GM12872 (cell line): ENCODE measurements around the gene STIM2.

ENCODE experiments used
- TF ChIP-seq, protein P1 (sequence below): IDR thresholded peaks from 3 replicates; pipeline ENCODE4 v1.5.1; 2011; ENCODE audit warnings: low read depth, mild to moderate bottlenecking, low read length, moderate library complexity; ENCODE audit not compliant: insufficient read depth

The STIM2 gene

DNA sequence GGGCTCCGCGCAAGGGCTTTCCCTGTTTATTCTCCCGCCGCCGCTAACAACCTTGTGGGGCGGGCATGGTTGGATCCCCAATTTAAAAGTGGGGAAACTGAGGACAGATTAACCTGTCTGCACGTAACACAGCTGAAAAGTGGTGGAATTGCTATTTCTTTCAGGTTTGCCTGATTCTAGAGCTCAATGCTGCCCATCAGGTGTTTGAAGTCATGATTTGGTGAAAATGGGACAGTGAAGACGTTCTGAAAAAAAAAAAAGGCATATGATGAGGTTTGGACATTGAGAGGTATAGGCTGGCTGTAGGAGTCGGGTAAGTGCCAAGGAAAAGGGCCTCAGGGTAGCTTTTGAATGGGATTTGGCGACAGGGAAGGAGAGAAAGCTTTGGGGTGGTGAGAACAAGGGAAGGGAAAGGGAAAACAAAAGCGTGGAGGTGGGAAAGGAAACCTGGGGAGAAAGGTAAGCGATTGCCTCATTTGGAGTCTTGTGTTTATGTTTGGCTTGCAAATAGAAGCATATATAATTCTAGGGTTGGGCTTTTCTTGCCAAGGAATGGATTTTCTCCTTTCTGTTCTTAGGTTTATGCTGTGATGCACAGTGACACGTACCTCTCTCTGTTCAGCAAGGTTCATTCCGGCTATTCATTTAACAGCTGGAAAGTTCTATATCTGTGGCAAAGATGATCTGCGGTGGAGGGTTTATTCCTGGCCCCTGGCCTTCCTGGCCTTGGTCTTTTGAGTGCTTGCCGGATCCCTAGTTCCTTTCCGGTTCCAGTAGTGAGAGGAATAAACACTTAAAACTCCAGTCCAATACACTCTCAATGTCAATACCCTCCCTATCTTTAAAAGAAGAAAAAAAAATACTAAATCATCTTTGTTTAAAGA, 2.4 kb upstream of the STIM2 start:
- TF ChIP-seq, protein P1, sequence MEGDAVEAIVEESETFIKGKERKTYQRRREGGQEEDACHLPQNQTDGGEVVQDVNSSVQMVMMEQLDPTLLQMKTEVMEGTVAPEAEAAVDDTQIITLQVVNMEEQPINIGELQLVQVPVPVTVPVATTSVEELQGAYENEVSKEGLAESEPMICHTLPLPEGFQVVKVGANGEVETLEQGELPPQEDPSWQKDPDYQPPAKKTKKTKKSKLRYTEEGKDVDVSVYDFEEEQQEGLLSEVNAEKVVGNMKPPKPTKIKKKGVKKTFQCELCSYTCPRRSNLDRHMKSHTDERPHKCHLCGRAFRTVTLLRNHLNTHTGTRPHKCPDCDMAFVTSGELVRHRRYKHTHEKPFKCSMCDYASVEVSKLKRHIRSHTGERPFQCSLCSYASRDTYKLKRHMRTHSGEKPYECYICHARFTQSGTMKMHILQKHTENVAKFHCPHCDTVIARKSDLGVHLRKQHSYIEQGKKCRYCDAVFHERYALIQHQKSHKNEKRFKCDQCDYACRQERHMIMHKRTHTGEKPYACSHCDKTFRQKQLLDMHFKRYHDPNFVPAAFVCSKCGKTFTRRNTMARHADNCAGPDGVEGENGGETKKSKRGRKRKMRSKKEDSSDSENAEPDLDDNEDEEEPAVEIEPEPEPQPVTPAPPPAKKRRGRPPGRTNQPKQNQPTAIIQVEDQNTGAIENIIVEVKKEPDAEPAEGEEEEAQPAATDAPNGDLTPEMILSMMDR, result no peak

DNA sequence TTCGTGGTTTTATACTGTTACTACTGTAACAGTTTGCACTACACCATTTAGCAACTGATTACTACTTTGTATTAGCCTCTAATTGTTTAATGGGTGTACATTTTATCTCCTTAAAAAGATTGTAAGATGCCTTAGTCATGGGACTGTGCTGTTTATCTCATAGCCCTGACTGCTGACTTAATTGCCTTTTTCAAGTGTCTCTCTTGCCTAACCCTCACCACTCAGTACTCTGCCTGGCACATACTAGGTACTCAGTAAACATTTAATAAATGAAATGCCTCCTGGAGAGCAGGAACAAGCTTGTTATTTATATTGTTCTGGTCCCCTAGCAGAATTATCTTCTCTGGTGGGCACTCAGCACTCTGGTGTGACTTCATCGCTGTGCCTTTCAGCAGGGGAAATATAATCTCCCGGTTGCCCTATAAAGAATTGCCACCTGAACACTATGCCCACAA, 1.7 kb upstream of the STIM2 start:
- TF ChIP-seq, protein P1, result no peak

DNA sequence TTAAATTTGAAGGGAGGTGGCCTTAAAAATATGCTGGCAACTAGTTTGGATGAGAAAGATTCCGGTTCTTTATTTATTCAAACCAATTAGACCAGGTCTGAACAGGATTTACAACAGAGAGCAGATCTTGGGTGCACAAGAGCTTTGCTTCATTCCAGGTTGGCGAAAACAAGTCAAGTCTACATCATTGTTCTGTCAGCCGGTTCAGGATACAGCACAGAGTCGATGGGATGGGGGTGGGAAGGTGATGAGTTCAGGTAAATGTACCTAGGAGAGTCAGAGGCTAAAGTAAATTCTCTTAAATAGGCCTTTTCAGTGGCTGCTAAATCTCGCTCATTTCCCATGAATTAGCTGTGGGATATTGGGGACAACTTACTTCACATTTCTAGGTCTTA, 882 bp upstream of the STIM2 start:
- TF ChIP-seq, protein P1, result no peak

DNA sequence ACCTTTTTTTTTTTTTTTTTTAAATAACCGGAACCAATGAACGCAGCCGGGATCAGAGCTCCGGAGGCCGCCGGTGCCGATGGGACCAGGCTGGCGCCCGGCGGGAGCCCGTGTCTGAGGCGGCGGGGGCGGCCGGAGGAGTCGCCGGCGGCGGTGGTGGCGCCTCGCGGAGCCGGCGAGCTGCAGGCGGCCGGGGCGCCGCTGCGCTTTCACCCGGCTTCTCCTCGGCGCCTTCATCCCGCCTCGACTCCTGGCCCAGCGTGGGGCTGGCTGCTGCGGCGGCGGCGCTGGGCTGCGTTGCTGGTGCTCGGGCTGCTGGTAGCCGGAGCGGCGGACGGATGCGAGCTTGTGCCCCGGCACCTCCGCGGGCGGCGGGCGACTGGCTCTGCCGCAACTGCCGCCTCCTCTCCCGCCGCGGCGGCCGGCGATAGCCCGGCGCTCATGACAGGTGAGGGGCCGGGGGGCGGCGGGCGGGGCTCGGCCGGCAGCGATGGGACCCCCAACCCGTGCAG, 337 bp downstream of the STIM2 start:
- TF ChIP-seq, protein P1, result no peak

DNA sequence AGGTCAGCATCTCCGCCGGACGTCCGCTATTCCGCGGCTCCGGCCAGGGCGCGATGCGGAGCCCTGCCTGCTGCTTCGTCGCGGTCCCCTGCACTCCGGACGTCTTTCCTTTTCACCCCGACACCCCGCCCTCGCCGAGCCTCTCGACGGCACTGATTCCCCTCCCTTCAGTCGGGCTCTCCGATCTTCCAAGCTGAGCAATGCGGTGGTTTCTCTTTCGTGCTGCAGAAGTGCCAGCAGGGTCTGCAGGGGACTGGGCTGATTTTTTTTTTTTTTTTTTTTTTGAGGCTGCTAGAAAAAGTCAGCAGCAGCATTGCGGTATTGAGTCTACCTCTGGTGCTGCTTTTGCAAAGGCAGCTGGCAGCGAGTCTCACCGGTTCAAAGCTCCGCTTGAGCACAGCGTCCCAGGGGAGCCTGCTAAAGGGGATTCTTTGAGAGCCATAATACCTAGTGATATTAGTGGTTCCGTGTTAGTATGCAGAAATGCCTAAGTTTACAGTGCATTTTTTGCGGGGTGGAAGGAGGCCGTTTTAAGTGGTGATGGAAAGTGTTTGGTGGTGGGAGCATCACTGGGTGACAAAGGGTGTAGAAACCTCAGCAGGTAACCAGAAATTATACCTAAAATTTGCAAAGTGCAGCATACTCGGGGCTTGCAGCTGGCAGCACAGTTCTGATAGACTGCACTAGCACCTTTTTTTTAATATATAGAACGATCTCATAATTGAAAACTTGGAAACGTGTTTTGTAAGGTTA, 969 bp downstream of the STIM2 start:
- TF ChIP-seq, protein P1, result no peak

DNA sequence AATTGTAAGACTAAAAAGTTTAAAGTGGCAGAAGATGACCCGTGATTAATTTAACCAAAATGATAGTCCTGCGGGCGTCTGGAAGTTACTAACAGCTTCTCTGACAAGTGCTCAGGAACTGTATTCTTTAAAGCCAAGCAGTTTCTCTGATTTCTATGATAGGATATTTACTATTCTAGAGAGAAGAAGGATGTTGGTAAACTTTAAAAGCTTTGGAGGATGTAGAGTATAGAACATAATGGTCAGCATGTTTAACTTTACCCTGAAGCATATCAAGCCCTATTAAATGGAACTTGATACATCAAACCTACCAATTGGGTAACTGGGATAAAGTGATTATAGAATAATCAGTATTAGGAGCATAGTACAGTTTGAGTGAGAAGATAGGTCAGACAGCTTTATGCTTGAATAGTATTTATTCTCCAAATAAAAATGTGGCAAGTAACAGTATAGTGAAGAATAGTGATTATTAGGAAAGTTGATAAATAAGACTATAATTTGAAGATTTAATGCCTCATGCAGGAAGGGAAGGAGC, 1.8 kb downstream of the STIM2 start:
- TF ChIP-seq, protein P1, result no peak

DNA sequence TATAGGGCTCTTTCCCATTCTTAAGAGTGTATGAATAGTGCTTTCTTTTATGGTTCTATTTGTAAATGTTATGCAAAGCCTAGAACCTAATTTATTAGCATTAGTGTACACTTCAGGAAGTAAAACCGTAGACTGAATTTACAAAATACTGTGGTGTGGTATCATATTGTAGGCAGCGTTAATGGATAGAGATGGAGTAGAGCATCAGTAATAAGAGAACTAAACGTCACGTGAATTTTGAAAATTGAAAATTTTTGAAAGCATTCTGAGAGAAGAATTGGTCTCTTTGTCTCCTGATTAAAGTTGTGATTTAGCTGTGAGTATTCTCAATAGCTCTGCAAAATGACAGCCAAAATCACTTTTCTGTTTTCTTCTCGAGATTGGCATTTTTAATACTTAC, 2.9 kb downstream of the STIM2 start:
- TF ChIP-seq, protein P1, result no peak
